ENCODE data around the gene IGFL3.

IGFL3 gene

DNA sequence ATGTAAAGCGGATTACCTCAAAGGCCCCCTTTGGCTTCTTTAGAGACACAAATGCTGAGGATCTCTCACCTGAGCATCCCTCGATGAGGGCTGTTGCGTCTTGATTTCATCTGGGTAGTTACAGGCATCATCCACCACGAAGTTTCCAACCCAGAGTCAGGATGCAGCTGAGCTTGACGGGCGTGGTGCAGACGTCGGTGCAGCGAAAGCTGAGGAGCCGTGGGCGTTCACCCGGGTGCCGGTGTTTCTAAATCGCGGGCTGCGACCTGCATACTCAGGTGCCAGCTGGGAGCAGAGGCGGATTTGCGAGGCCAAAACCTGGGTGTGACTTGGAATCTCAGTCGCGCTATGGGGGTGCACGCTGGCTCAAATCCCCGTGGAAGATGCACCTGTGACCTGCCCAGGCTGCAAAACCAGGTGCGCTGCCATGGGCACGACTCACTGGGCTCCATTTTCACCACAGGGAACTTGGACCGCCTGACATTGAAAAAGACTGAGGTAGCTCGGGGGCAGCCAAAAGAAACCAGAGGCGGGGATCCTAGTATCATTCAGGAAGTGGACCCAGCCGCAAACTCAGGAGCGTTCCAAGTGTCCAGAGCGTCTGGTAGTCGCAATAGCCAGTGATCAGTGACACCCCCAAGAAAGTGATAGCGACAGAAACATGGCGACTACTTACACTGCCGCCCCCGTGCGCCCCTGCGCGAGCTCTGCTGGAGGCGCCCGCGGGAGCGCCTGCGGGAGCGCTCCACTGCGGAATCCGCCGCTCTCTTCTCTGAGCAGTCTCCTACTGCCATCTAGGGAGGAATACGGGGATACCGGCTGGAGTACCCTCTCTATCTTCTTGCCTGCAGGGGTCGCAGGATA is 47.3 kb downstream of the IGFL3 start:
- peak; percentile 59 for DNase-seq (ENCODE audit: low read depth)

- no peak for DNase-seq (ENCODE audit: low read depth)
Measured at GRCh38 chr19:46076031-46076880, 48.2 kb downstream of the IGFL3 start.

DNA sequence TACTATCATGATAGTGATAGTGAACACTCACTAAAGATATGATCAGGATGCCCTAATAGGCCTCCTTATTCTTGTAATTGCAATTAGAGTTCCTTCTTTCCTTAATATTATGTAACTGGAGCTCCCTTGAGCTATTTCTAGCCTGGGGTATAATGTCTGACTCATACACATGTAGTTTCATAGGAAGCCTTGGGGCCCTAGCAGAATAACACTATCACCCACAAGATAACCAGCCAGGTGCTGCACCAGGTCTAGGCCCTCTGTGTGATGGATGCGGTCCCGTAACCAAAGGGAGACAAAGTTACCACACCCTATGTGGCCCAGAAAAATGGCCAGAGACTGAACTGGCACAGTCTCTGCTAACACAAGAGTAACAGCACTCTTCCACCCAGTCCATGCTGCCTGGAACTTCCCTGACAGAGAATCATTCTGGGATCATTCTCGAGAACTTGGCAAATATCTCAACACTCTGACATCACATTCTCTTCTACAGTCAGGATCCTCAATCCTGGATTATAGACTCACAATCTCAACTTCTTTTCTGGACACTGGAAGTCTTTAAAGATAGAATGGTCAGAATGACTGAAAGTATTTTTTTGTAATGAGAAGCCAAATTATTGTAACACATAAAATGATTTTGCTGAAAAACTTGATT is 51.1 kb downstream of the IGFL3 start:
- DNase-seq (ENCODE audit: low read depth), result no peak
